Activated T-cell treated with anti-CD3 and anti-CD28 coated beads for 4 hours (primary cell): ENCODE data around the gene ANXA2.

Experiments used
- DNase-seq: peaks from one replicate; pipeline ENCODE4 v3.0.0-alpha.2; 2020

ANXA2 gene

GRCh38 chr15:60386615-60387014 is 11.2 kb downstream of the ANXA2 start:
- no peak for DNase-seq

GRCh38 chr15:60385620-60386552 is 11.9 kb downstream of the ANXA2 start:
- DNase-seq, result no peak

DNA sequence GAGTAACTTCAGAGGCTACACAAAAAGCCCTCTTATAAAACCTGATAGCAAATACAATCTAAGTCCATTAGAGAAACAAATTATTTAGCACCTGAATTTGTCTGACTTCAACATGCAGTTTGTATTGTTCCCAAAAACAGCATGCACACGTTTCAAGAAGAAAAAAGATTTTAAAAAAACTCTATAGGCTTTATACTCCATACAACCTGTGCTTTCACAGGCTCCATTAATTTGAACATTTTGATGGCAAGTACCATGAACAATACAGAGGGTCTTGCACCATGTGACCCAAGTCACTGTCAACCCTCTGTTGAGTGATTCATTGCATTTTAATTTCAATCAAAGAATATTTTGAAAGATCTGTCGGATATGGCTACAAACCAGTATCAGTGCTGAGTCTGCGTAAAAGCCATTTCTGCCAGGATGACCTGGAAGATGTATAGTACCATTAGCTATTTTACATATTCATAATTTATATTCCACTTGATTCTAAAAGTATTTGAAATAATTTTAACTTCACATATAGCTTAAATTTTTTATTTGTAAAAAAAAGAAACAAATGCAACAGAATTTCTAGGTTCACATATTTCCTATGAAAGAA is 13.2 kb downstream of the ANXA2 start:
- DNase-seq, result no peak

GRCh38 chr15:60384053-60384452 is 13.7 kb downstream of the ANXA2 start:
- no peak for DNase-seq

- DNase-seq, result no peak
Observed at GRCh38 chr15:60382773-60383674, 14.8 kb downstream of the ANXA2 start.

DNA sequence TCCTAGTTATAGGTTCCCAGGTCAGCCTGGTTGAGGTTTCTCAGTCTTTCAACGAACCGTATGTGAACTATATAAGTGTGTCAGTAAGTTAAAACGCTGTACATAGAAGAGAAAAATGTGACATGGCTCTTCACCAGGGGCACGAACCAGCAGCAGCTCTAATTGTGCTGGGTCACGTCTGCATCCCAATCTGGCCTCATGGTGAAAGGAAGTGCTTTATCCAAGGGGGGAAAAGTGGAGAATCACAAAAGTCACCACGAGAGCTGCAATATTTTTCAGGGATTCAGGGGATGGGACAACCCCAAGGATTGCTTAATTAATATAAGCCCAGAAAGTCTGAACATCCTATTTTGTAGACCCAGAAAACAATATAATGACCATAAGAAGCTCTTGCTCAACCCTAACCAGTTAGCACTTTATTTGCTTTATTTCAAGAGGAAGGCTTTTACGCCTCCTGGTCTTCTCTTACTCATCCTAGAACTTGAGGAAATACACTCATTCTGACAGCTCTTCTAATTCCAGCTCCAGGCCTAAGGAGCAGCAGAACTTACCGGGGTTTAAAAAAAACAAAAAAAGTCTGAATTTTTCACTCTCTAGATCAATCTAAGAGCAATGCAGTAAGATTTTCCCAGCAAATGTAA is 16.5 kb downstream of the ANXA2 start:
- no peak for DNase-seq

DNA sequence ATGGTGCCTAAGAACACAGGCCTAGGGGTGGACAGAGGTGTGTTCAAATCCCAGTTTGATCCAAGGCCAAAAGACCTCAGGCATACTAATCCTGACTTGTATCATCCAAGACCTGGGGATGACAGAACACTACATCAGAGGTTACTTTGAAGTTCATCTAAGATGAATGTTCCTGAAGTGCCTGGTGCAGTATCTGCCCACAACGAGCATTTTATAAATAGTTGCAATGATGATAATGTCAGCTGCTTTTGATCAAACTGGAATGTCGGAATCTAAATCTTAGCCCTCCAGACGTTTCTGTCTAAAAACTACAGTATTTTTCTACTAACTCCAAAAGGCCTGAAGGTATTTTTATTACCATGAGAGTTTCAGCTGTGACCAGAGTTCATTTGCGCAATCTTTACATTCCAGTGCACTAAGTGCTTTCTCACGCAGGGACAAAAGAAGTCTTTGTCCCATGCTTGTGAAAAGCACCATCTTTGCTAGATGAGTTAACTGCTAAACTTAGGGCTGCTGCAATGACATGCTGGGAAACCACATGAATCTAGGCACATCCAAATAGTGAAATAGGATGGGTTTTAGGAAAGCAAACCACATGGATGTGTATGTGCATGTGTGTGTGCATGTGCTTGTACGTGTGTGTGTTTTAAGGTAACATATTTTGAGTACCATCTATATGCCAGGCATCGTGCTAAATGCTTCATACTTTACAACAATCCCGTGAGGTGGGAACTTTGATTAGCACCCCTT is 18.1 kb downstream of the ANXA2 start:
- no peak for DNase-seq

GRCh38 chr15:60379185-60379524 is 18.6 kb downstream of the ANXA2 start:
- no peak for DNase-seq

DNA sequence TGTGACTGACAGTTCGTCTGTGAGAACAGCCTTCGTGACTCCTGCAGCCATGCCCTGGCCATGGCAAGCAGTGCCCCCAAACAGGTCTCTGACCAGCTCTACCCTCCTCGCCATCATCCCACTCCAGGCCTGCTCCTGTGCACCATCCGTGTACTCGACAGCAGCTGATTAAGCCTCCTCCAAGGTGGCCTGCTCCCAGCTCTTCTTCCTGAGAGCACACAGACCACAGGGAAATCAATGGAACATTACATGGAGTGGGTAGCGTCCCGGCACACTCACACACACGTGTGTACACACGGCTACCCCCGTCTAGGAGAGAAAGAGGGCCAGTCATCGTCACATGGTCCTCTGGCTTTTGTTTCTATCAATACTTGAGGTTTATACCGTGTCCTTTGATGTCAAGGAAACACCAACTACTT is 21.1 kb downstream of the ANXA2 start:
- no peak for DNase-seq

DNA sequence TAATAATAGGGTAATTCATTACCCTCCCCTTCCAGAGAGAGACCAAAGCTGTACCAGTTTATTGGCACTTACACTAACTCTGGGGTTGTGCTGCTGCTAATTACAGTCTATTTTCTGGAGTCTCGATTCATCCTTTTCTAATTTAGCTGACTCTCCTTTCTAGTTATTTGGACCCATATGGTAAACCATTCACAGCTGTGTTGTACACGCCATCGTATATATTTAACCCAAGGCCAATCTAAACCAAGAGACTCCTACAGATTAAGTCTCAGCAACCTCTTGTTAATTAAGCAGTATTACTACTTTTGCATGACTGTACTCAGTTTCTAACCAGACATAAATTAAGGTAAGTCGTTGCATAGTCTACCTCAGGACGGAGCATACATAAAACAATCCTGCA is 22.5 kb downstream of the ANXA2 start:
- no peak for DNase-seq

DNA sequence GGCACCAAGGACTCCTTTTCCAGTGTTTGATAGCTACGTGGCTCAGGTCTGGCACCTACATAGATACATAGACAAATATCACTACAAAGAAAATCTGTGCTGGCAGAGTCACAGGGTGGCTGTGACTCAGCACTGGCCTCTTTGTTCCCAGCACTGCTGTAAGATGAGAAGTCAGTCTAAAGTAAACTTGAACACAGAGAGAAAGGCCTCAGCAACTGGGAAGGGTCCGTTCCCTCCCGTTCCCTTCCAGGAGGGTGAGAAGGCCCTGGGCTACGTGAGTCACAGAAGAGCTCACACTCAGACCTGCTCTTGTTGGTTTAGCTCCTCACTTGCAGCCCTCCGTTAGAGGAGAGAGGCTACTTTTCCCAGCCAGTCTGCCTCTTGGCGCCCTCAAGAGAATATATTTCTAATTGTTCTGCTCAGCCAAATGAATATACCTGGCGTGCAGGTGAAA is 23.1 kb downstream of the ANXA2 start:
- no peak for DNase-seq

DNA sequence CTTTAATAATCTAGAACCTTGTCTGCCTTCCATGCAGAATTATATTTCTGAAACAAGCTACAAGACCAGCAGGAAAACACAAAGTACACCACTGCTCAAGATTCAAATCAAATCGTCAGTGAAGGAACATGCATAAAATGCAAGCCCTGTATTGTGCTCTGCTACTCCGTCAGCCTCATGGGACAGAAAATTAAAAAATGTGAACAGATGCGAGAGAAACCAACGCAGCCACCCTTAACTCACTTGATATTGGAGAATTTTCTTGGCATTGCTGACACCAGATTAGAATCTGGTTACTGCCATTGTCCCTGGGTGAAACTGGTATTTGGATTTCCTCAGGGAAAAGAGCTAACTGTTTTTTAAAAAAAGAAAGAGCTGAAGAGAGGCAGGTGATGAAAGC is 23.6 kb downstream of the ANXA2 start:
- no peak for DNase-seq

- no peak for DNase-seq
Observed at GRCh38 chr15:60373745-60374144, 24.0 kb downstream of the ANXA2 start.

- DNase-seq, result no peak
Observed at GRCh38 chr15:60373327-60373726, 24.5 kb downstream of the ANXA2 start.

DNA sequence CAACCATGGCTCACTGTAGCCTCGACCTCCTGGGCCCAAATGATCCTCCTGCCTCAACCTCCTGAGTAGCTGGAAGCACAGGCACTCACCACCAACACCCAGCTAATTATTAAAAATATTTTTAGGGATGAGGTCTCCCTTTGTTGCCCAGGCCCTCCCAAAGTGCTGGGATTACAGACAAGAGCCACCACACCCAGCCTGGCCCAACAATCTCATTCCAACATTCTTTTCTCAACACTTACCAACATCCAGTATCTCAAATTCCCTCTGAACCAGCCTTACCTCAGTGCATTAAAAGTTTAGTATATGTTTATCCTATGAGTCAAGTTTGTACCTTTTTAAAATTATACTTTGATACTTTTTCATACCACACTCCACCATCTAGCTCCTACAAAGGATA is 25.0 kb downstream of the ANXA2 start:
- DNase-seq, result no peak

- DNase-seq, result no peak
Observed at GRCh38 chr15:60372227-60372626, 25.6 kb downstream of the ANXA2 start.

DNA sequence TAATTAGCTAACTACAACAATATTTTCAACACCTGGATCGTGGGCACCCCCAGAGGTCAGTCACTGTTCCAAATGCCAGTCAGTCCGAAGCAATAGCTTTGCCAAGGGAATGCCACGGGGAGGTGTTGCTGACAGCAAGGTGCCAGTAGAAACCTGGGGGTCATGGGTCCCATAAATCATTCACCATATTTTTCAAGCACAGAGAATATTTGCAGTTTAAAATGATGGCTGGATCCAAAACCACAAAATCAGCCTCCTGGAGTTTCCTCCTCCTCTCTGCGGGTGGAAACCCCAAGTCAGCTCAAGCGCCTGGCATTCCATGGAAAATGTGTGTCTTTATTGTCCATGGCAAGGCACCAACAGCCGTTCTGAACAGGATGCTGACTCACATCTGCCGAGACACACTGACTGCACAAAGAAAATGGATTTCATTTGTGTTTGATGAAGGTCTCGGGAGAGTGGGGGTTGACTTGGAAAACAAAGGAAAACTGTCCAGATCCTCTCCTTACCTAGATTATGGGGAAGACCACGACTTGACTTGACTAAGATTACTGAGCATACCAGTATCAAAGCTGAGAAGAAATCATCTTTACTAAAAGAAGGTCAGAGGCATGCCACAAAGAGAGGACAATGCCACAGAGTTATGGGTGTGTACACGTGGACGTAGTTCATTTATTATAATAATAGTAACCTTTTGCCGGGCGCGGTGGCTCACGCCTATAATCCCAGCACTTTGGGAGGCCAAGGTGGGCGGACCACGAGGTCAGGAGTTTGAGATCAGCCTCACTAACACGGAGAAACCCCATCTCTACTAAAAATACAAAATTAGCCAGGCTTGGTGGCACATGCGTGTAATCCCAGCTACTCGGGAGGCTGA is 26.4 kb downstream of the ANXA2 start:
- no peak for DNase-seq

- DNase-seq, result no peak
Observed at GRCh38 chr15:60370869-60371136, 27.0 kb downstream of the ANXA2 start.

DNA sequence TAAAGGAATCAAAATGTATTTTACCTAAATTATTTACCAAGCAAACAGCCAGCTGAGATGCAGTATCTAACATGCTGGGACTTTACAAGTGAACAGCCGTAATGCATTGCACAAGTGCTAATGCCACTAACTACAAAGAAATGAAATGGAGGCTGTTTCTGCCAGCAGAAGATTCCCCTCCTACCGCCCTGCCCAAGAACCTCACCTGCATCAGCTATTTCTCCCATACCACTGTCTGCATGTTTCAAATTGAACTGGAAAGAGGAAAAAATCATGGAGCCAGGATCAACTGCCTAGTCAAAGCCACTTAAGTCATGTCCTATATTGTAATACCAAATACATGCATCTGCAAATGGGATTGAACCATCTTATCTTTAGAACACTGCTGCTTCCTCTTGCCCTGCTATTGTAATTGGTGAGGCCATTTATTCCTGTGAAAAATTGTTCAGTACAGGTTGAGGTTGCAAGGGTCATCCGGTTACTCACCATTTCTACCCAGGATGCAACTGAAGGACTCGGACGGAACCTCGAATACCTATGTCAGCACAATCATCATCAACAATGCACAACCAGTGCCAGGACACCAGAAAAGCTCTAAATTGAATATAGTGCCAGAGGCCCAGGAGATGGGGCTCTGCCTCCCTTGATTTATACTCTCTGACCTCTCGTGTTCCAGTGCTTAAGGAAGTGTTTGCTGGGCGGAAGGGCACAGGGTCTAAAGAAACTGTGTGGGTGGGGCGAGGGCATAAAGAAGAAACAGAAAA is 27.5 kb downstream of the ANXA2 start:
- DNase-seq, result no peak

- no peak for DNase-seq
Observed at GRCh38 chr15:60369696-60370095, 28.1 kb downstream of the ANXA2 start.

DNA sequence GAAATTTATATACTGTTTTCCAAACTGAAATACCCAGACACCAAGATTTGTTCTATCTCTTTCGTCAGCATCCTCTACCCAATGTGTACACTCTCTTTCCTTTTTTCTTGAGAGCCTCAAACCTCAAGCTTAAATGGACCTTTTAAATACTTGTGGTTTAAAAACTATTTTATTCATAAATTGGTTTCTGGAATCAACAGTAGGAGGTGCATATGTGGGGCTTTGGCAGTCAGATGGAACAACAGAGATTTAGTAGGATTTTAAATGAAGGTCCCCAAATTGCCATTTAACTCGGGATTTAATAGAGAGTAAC is 33.2 kb downstream of the ANXA2 start:
- DNase-seq, result no peak
